CD4-positive, alpha-beta T cell treated with Interleukin-4 for 1 hour (primary cell): ENCODE measurements around the gene UBAC1.
A peak's percentile ranks its signal among the peaks of the same experiment; 100 is the strongest.

Source experiments
- DNase-seq, 2 donors: peaks; one replicate each; pipeline ENCODE4 v3.0.0-alpha.2; 2020 to 2022

Gene UBAC1

GRCh38 chr9:135939351-135940265, 21.6 kb downstream of the UBAC1 start:
- DNase-seq = peak; percentile 41 to 64

GRCh38 chr9:135937521-135938489, 23.4 kb downstream of the UBAC1 start:
- DNase-seq = no peak

GRCh38 chr9:135933114-135933513, 28.1 kb downstream of the UBAC1 start:
- DNase-seq = no peak

GRCh38 chr9:135932656-135933055, 28.5 kb downstream of the UBAC1 start:
- no peak for DNase-seq

GRCh38 chr9:135931349-135931820, 29.8 kb downstream of the UBAC1 start:
- DNase-seq = no peak

- DNase-seq = no peak
Observed at GRCh38 chr9:135930446-135931345, 30.5 kb downstream of the UBAC1 start.

GRCh38 chr9:135929656-135930445, 31.3 kb downstream of the UBAC1 start:
- DNase-seq = no peak

- DNase-seq = no peak
Observed at GRCh38 chr9:135928731-135929655, 32.2 kb downstream of the UBAC1 start.

- DNase-seq = no peak
Observed at GRCh38 chr9:135928074-135928730, 33.0 kb downstream of the UBAC1 start.

- no peak for DNase-seq
Observed at GRCh38 chr9:135927195-135928013, 33.8 kb downstream of the UBAC1 start.

- DNase-seq = peak; percentile 21 to 82
Observed at GRCh38 chr9:135926402-135927194, 34.6 kb downstream of the UBAC1 start.

GRCh38 chr9:135925496-135926133, 35.6 kb downstream of the UBAC1 start:
- DNase-seq = no peak

GRCh38 chr9:135924628-135925338, 36.4 kb downstream of the UBAC1 start:
- no peak for DNase-seq

GRCh38 chr9:135923508-135923907, 37.7 kb downstream of the UBAC1 start:
- no peak for DNase-seq

- DNase-seq = no peak
Observed at GRCh38 chr9:135921749-135922310, 39.3 kb downstream of the UBAC1 start.

GRCh38 chr9:135920973-135921585, 40.1 kb downstream of the UBAC1 start:
- no peak for DNase-seq
